ENCODE data around the gene ZRANB1.
"Not testable (repeated sequence)": the region's sequence is repeated elsewhere in the genome, so short reads cannot be mapped to it uniquely, and the experiment has no call there.

ZRANB1 gene

GRCh38 chr10:124941823-124942222, at the start of gene ZRANB1:
Gene ZRANB1 (plus strand): TSS chr10:124942123. CDS start chr10:124942494, 371 bp downstream.
- DNase-seq (ENCODE audit: low read depth), result no peak

- DNase-seq (ENCODE audit: low read depth), result no peak
Observed at GRCh38 chr10:124892905-124893304, 49.0 kb upstream of the ZRANB1 start.

- DNase-seq (ENCODE audit: low read depth), result no peak
Observed at GRCh38 chr10:124894569-124895215, 47.2 kb upstream of the ZRANB1 start.

- DNase-seq (ENCODE audit: low read depth), result no peak
Observed at GRCh38 chr10:124896751-124897150, 45.2 kb upstream of the ZRANB1 start.

GRCh38 chr10:124898471-124898870, 43.5 kb upstream of the ZRANB1 start:
- DNase-seq (ENCODE audit: low read depth), result no peak

- DNase-seq (ENCODE audit: low read depth), result no peak
Observed at GRCh38 chr10:124899151-124899550, 42.8 kb upstream of the ZRANB1 start.

- no peak for DNase-seq (ENCODE audit: low read depth)
Observed at GRCh38 chr10:124902462-124902861, 39.5 kb upstream of the ZRANB1 start.

- no peak for DNase-seq (ENCODE audit: low read depth)
Observed at GRCh38 chr10:124903111-124903510, 38.8 kb upstream of the ZRANB1 start.

- no peak for DNase-seq (ENCODE audit: low read depth)
Observed at GRCh38 chr10:124904796-124905195, 37.1 kb upstream of the ZRANB1 start.

- no peak for DNase-seq (ENCODE audit: low read depth)
Observed at GRCh38 chr10:124906551-124907001, 35.3 kb upstream of the ZRANB1 start.

- no peak for DNase-seq (ENCODE audit: low read depth)
Observed at GRCh38 chr10:124909563-124909962, 32.4 kb upstream of the ZRANB1 start.

- no peak for DNase-seq (ENCODE audit: low read depth)
Observed at GRCh38 chr10:124911124-124912067, 30.5 kb upstream of the ZRANB1 start.

- DNase-seq (ENCODE audit: low read depth), result no peak
Observed at GRCh38 chr10:124912101-124912886, 29.6 kb upstream of the ZRANB1 start.

- no peak for DNase-seq (ENCODE audit: low read depth)
Observed at GRCh38 chr10:124913167-124913566, 28.8 kb upstream of the ZRANB1 start.

- DNase-seq (ENCODE audit: low read depth), result not testable (repeated sequence)
Observed at GRCh38 chr10:124914398-124914797, 27.5 kb upstream of the ZRANB1 start.

- no peak for DNase-seq (ENCODE audit: low read depth)
Observed at GRCh38 chr10:124916098-124916584, 25.8 kb upstream of the ZRANB1 start.

GRCh38 chr10:124916585-124917427, 25.1 kb upstream of the ZRANB1 start:
- DNase-seq (ENCODE audit: low read depth), result peak; percentile 95

- DNase-seq (ENCODE audit: low read depth), result peak; percentile 3
Observed at GRCh38 chr10:124917428-124918190, 24.3 kb upstream of the ZRANB1 start.

- no peak for DNase-seq (ENCODE audit: low read depth)
Observed at GRCh38 chr10:124918191-124918830, 23.6 kb upstream of the ZRANB1 start.

GRCh38 chr10:124918906-124919305, 23.0 kb upstream of the ZRANB1 start:
- no peak for DNase-seq (ENCODE audit: low read depth)

All from stimulated activated CD8-positive, alpha-beta memory T cell treated with anti-CD3 and anti-CD28 coated beads, Interleukin-15, amount 100 ng/mL, for 24 hours (primary cell).